GM12801 (cell line): ENCODE data around the gene PLOD2.

Experiments used
- CTCF ChIP-seq: IDR thresholded peaks from one replicate; pipeline ENCODE4 v1.5.1; 2011; ENCODE audit warnings: control low read depth; ENCODE audit not compliant: insufficient read length; ENCODE audit errors: extremely low read depth

Gene PLOD2

GRCh38 chr3:146161663-146162002 lies 649 bp upstream of the PLOD2 start:
- no peak for TF ChIP-seq CTCF

- TF ChIP-seq CTCF = no peak
Observed at GRCh38 chr3:146160321-146160963, 542 bp downstream of the PLOD2 start.

- TF ChIP-seq CTCF = no peak
Observed at GRCh38 chr3:146159616-146160320, 1.2 kb downstream of the PLOD2 start.

- TF ChIP-seq CTCF = no peak
Observed at GRCh38 chr3:146159037-146159436, 1.9 kb downstream of the PLOD2 start.

GRCh38 chr3:146157325-146158060 lies 3.5 kb downstream of the PLOD2 start:
- TF ChIP-seq CTCF = no peak

GRCh38 chr3:146156666-146157314 lies 4.2 kb downstream of the PLOD2 start:
- TF ChIP-seq CTCF = no peak

GRCh38 chr3:146156095-146156494 lies 4.9 kb downstream of the PLOD2 start:
- TF ChIP-seq CTCF = no peak
